AG10803 (cell line): ENCODE results near the gene MCM9.

Experiments
- DNase-seq: peaks from one replicate; pipeline ENCODE4 v3.0.0; 2010; ENCODE audit warnings: low read depth
- H3K4me3 ChIP-seq: 2 replicates; pipeline ENCODE4 v1.5.1; 2011; ENCODE audit warnings: mild to moderate bottlenecking, low read length, control low read depth
- CTCF ChIP-seq: conservative IDR thresholded peaks from 2 replicates; pipeline ENCODE4 v1.5.1; 2011; ENCODE audit warnings: mild to moderate bottlenecking, low read length, control low read depth, inconsistent platforms

The MCM9 gene

GRCh38 chr6:118895261-118895560 lies 39.7 kb downstream of the MCM9 start:
- TF ChIP-seq CTCF, result no peak
- DNase-seq, result no peak
- H3K4me3 ChIP-seq, result peak overlapping the region; percentile 95

- DNase-seq, result peak; percentile 72
- H3K4me3 ChIP-seq, result peak overlapping the region; percentile 95
- TF ChIP-seq CTCF, result no peak
Observed at GRCh38 chr6:118894425-118895260, 40.3 kb downstream of the MCM9 start.

GRCh38 chr6:118893807-118894424 lies 41.0 kb downstream of the MCM9 start, which contains the start of gene ASF1A:
Gene ASF1A, plus strand, starts transcription at chr6:118894152. Its CDS starts 262 bp downstream, at chr6:118894414.
- TF ChIP-seq CTCF, result peak; percentile 64

GRCh38 chr6:118893064-118893806 lies 41.7 kb downstream of the MCM9 start:
- TF ChIP-seq CTCF, result no peak
- H3K4me3 ChIP-seq, result peak overlapping the region; percentile 83
- peak; percentile 66 for DNase-seq

More at GRCh38 chr6:118893807-118894424, 41.0 kb downstream of the MCM9 start, which contains the start of gene ASF1A:
- peak within 1 kb of the TSS; percentile 95 for H3K4me3 ChIP-seq
- peak; percentile 98 for DNase-seq

GRCh38 chr6:118892355-118892991 lies 42.5 kb downstream of the MCM9 start:
- peak; percentile 28 for DNase-seq
- TF ChIP-seq CTCF, result no peak
- peak overlapping the region; percentile 83 for H3K4me3 ChIP-seq

GRCh38 chr6:118890997-118891790 lies 43.8 kb downstream of the MCM9 start:
- no peak for DNase-seq
- no peak for TF ChIP-seq CTCF
- no peak overlapping the region for H3K4me3 ChIP-seq
